Endothelial cell of umbilical vein (primary cell): ENCODE data around the gene HOXA3. TPM values are rescaled to one million over a fixed set of nuclear protein-coding genes. Genes with fewer than 3 reads are reported as not detected.

Experiments used
- BruUV-seq: library from RNA; stranded (reverse); fragments of 400-500 nt; replicated peaks from 2 replicates; lab custom pipeline; 2021; lab: Mats Ljungman, UMichigan
- CTCF ChIA-PET: fragments of 300-600, 350-600 bp; sonication (Branson Sonifier 250); formaldehyde crosslinking; loops from one replicate; lab custom pipeline; 2021; ENCODE audit warnings: antibody characterized with exemption, inconsistent platforms; lab: Charles Lee
- POLR2A ChIA-PET: fragments of 300-600, 350-600 bp; sonication (Branson Sonifier 250); formaldehyde crosslinking; loops from one replicate; lab custom pipeline; 2021; ENCODE audit warnings: antibody characterized with exemption, inconsistent platforms; lab: Charles Lee
- DNase-seq: peaks from one replicate; pipeline ENCODE4 v3.0.0-alpha.2; 2011; ENCODE audit warnings: low read depth, low spot score
- FAIRE-seq: peaks from 2 replicates; lab custom pipeline; 2011; peaks lifted over from hg19 to GRCh38; lab: Jason Lieb, UNC
- H2AFZ ChIP-seq: 2 replicates; pipeline ENCODE4 v1.6.0; 2012; ENCODE audit warnings: low read depth, low read length, control low read depth, inconsistent platforms
- H3K27ac ChIP-seq: 2 replicates; pipeline ENCODE4 v1.5.1; 2011; ENCODE audit warnings: low read depth, mild to moderate bottlenecking, control low read depth, low read length, moderate library complexity; ENCODE audit not compliant: insufficient read depth
- H3K27me3 ChIP-seq, 2 experiments: 2 replicates each; pipeline versions ENCODE4 v1.6.0 to v1.6.1; 2011; ENCODE audit warnings: low read length in 2 of 2, mixed read lengths in 1 of 2; ENCODE audit not compliant: control insufficient read depth in 2 of 2, insufficient read depth in 2 of 2
- H3K36me3 ChIP-seq, 2 experiments: 2 replicates in 1 of 2; 3 replicates in 1 of 2; pipeline ENCODE4 v1.5.1; 2011; ENCODE audit warnings: low read length in 2 of 2, mild to moderate bottlenecking in 1 of 2, moderate library complexity in 1 of 2; ENCODE audit not compliant: control insufficient read depth in 2 of 2, insufficient read depth in 2 of 2; ENCODE audit errors: extremely low read depth in 1 of 2
- H3K4me1 ChIP-seq: 3 replicates; pipeline ENCODE4 v1.5.1; 2011; ENCODE audit warnings: mild to moderate bottlenecking, low read length; ENCODE audit not compliant: control insufficient read depth, insufficient read depth; ENCODE audit errors: extremely low read depth
- H3K4me2 ChIP-seq: 2 replicates; pipeline ENCODE4 v1.6.1; 2011; ENCODE audit warnings: low read length, control low read depth, mixed read lengths; ENCODE audit not compliant: insufficient read depth
- H3K4me3 ChIP-seq, 3 experiments: fragments of 200-600 bp in 1 of 3; sonication (generic), shearing (Covaris generic) in 1 of 3; replicated peaks in 1 of 3; 2 replicates each; pipeline ENCODE4 v1.5.1; 2011 to 2016; ENCODE audit warnings: control low read depth in 3 of 3, low read length in 3 of 3, mild to moderate bottlenecking in 2 of 3, inconsistent platforms in 1 of 3, low read depth in 1 of 3, moderate library complexity in 1 of 3; ENCODE audit not compliant: insufficient read depth in 1 of 3
- H3K79me2 ChIP-seq: 2 replicates; pipeline ENCODE4 v1.6.0; 2012; ENCODE audit warnings: low read length, inconsistent platforms; ENCODE audit not compliant: control insufficient read depth, insufficient read depth
- H3K9ac ChIP-seq: replicated peaks from 2 replicates; pipeline ENCODE3; 2011; ENCODE audit warnings: low read length, control low read depth; ENCODE audit not compliant: insufficient read depth; ENCODE audit errors: extremely low read depth
- H3K9me1 ChIP-seq: replicated peaks from 3 replicates; pipeline ENCODE4 v1.6.0; 2011; ENCODE audit warnings: mild to moderate bottlenecking, low read length; ENCODE audit not compliant: control insufficient read depth, insufficient read depth; ENCODE audit errors: extremely low read depth
- H3K9me3 ChIP-seq: replicated peaks from 2 replicates; pipeline ENCODE4 v1.5.1; 2012; ENCODE audit warnings: low read length, inconsistent platforms; ENCODE audit not compliant: control insufficient read depth, insufficient read depth
- H4K20me1 ChIP-seq: replicated peaks from 2 replicates; pipeline ENCODE3; 2011; ENCODE audit warnings: mild to moderate bottlenecking, low read length; ENCODE audit not compliant: control insufficient read depth, insufficient read depth; ENCODE audit errors: extremely low read depth
- CTCF ChIP-seq, 2 donors: IDR thresholded peaks; 1 replicate in 1 of 2; 2 replicates in 1 of 2; pipeline ENCODE4 v1.5.1; 2011; ENCODE audit warnings: low read length in 2 of 2, mild to moderate bottlenecking in 2 of 2, moderate library complexity in 2 of 2, control low read depth in 1 of 2, inconsistent platforms in 1 of 2, low read depth in 1 of 2; ENCODE audit not compliant: insufficient read depth in 1 of 2; ENCODE audit errors: extremely low read depth in 1 of 2
- EZH2 ChIP-seq: IDR thresholded peaks from 2 replicates; pipeline ENCODE4 v1.6.1; 2012; ENCODE audit warnings: borderline replicate concordance, low read depth, mild to moderate bottlenecking, moderate library complexity, low read length, inconsistent platforms; ENCODE audit not compliant: severe bottlenecking
- FOS ChIP-seq: IDR thresholded peaks from 2 replicates; pipeline ENCODE4 v1.6.1; 2011; ENCODE audit warnings: mild to moderate bottlenecking, low read length, moderate library complexity, borderline replicate concordance; ENCODE audit not compliant: insufficient read depth
- GATA2 ChIP-seq: IDR thresholded peaks from 2 replicates; pipeline ENCODE4 v1.7.0; 2011; ENCODE audit warnings: low read depth, mild to moderate bottlenecking, moderate library complexity, mixed read lengths, low read length; ENCODE audit not compliant: insufficient read length, insufficient read depth
- JUN ChIP-seq: IDR thresholded peaks from 2 replicates; pipeline ENCODE4 v1.6.1; 2011; ENCODE audit warnings: borderline replicate concordance, low read depth; ENCODE audit not compliant: insufficient read length, insufficient read depth
- MAX ChIP-seq: IDR thresholded peaks from 2 replicates; pipeline ENCODE4 v1.6.1; 2011; ENCODE audit not compliant: insufficient read depth, insufficient read length
- MYC ChIP-seq: IDR thresholded peaks from one replicate; pipeline ENCODE4 v1.6.1; 2011; ENCODE audit warnings: mild to moderate bottlenecking, low read depth, low read length
- POLR2A ChIP-seq: IDR thresholded peaks from 2 replicates; pipeline ENCODE4 v1.6.1; 2012; ENCODE audit warnings: low read depth, mild to moderate bottlenecking, control low read depth, low read length
- POLR2AphosphoS5 ChIP-seq: IDR thresholded peaks from 2 replicates; pipeline ENCODE4 v1.6.1; 2012; ENCODE audit warnings: low read depth, mild to moderate bottlenecking, control low read depth, low read length, moderate library complexity; ENCODE audit not compliant: insufficient read depth
- dilution Hi-C: fragments of 300-500 bp; cut with MboI; formaldehyde crosslinking; loops from one replicate; pipeline ENCODE4 v1.15.0; 2019; ENCODE audit warnings: low sequenced_read_pairs; ENCODE audit not compliant: extremely low pct_ligation_motif_present
- intact Hi-C: fragments of 100-400 bp; cut with micrococcal nuclease; formaldehyde crosslinking; loops from one replicate; pipeline ENCODE4 v1.10.0; 2022
- polyA plus RNA-seq, 4 experiments: library from polyadenylated mRNA; depleted of rRNA in 3 of 4; stranded (reverse) in 3 of 4; unstranded in 1 of 4; fragments of >200 nt; gene quantifications; 2 replicates each; pipeline versions ENCODE4 v1.2.1 to v1.2.3, GENCODE V29; 2011 to 2012; ENCODE audit warnings: missing spikeins in 1 of 4
- total RNA-seq: library from RNA; stranded (reverse); gene quantifications from 2 replicates; pipeline ENCODE4 v1.2.3, GENCODE V29; 2021

Gene HOXA3
- total and polyA plus RNA-seq, 2 donors (not counting 3 experiments of a cell fraction or from before 2014, with no cell fraction given), result 4.7 to 14.0 TPM

DNA sequence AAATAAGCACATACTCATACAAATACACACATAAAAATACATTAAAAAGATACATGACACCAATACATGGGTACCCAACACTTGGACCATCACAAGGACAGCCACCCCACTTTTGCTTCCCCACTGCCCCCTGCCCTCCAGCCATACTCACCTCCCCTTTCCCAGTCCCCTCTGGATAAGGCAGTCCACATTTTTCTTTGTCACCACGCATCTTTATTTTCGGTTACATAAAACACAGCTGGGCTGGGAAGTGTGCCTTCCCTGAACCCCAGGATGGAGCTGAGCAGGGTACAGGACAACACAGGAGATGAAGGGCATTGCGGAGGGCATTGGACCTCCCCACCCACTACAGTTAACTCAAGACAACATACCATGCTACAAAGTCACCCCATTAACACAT is 1.1 kb upstream of the HOXA3 start:
- no peak for DNase-seq
- Histone ChIP-seq H3K79me2 (peaks cover 95% of the 10 kb centered on the region), H2AFZ (no peak overlapping the region), H3K27me3 (no peaks in the 10 kb centered on the region), H3K4me2 (peak overlapping the region; percentile 92), H3K36me3 (no peaks in the 10 kb centered on the region), H3K27ac (peak overlapping the region; percentile 96), H3K4me3 (no peak overlapping the region), H4K20me1 (no peaks in the 10 kb centered on the region), H3K9ac (peak overlapping the region; percentile 78), H3K9me3 (no peaks in the 10 kb centered on the region), H3K9me1 (no peaks in the 10 kb centered on the region), H3K4me1 (peaks cover 68% of the 10 kb centered on the region)
- POLR2A ChIA-PET, result no interaction called here
- FAIRE-seq, result no peak
- no TSS peak for BruUV-seq
- CTCF ChIA-PET, result interaction anchor here (0.6 to 3.7 kb wide), 8 partner anchors 10 to 784 kb away, joined by 3 to 23 read pairs (median 9); partner anchors contain the start of gene HOXA5
- intact Hi-C loops (no loop called here), dilution Hi-C loops (loop anchor here (25.0 kb wide), 1 partner anchor 966 kb away; no protein-coding TSS in a partner anchor)
- TF ChIP-seq POLR2A (no peak), GATA2 (no peak), FOS (no peak), MYC (no peak), POLR2AphosphoS5 (no peak), CTCF (IDR thresholded peaks at IDR 0.05; ENCODE audit: extremely low read depth in 1 of 2, insufficient read depth in 1 of 2, low read depth in 1 of 2, low read length in 2 of 2) (no peak), MAX (no peak), JUN (no peak), EZH2 (no peak)
